SK-N-MC (cell line): ENCODE measurements around the gene S100A4.
"Not testable (repeated sequence)": the region's sequence is repeated elsewhere in the genome, so short reads cannot be mapped to it uniquely, and the experiment has no call there.

Experiments used
- DNase-seq: peaks from one replicate; pipeline ENCODE4 v3.0.0-alpha.2; 2011; ENCODE audit warnings: low read depth, low spot score
- H3K27ac ChIP-seq: fragments of 200-600 bp; sonication (generic); 2 replicates; pipeline ENCODE4 v1.5.1; 2016; ENCODE audit warnings: mixed run types
- H3K36me3 ChIP-seq: fragments of 200-600 bp; sonication (generic); 2 replicates; pipeline ENCODE4 v1.6.1; 2017; ENCODE audit warnings: antibody characterized with exemption, low read length, mixed read lengths; ENCODE audit not compliant: insufficient read depth
- H3K4me3 ChIP-seq: fragments of 200-600 bp; sonication (generic); 2 replicates; pipeline ENCODE4 v1.5.1; 2016
- H3K9ac ChIP-seq: fragments of 200-600 bp; sonication (generic); 2 replicates; pipeline ENCODE4 v1.8.0; 2017; ENCODE audit warnings: mixed run types, mixed read lengths; ENCODE audit not compliant: insufficient read length
- H3K9me3 ChIP-seq: fragments of 200-600 bp; sonication (generic); 2 replicates; pipeline ENCODE4 v1.6.1; 2017; ENCODE audit warnings: low read depth, mild to moderate bottlenecking, antibody characterized with exemption, low read length, moderate library complexity, mixed read lengths
- EZH2 ChIP-seq: fragments of 200-600 bp; sonication (generic); IDR thresholded peaks from one replicate; pipeline ENCODE4 v1.6.1; 2017; ENCODE audit warnings: antibody characterized with exemption
- FOXP2 ChIP-seq: optimal IDR thresholded peaks from 2 replicates; pipeline ENCODE3; 2011; ENCODE audit warnings: mild to moderate bottlenecking, moderate library complexity; ENCODE audit not compliant: insufficient read depth; ENCODE audit errors: extremely low read length, control extremely low read depth
- POLR2AphosphoS5 ChIP-seq: IDR thresholded peaks from 2 replicates; pipeline ENCODE4 v1.6.1; 2012; ENCODE audit warnings: mild to moderate bottlenecking, low read depth, low read length, borderline replicate concordance

S100A4 gene

GRCh38 chr1:153578936-153579335, 33.3 kb upstream of the S100A4 start:
- no peak for DNase-seq
- no peak overlapping the region for H3K4me3 ChIP-seq
- no peak overlapping the region for H3K27ac ChIP-seq
- no peaks in the 10 kb centered on the region for H3K9me3 ChIP-seq
- TF ChIP-seq EZH2 (no peak), POLR2AphosphoS5 (no peak), FOXP2 (no peak)
- H3K36me3 ChIP-seq, result no peaks in the 10 kb centered on the region
- H3K9ac ChIP-seq, result no peak overlapping the region

- no peak for DNase-seq
- no peak overlapping the region for H3K27ac ChIP-seq
- TF ChIP-seq FOXP2 (no peak), EZH2 (no peak), POLR2AphosphoS5 (no peak)
- no peak overlapping the region for H3K9ac ChIP-seq
- H3K36me3 ChIP-seq, result no peaks in the 10 kb centered on the region
- no peaks in the 10 kb centered on the region for H3K9me3 ChIP-seq
- H3K4me3 ChIP-seq, result no peak overlapping the region
These were observed 32.9 kb upstream of the S100A4 start for GRCh38 chr1:153578490-153578889.

DNA sequence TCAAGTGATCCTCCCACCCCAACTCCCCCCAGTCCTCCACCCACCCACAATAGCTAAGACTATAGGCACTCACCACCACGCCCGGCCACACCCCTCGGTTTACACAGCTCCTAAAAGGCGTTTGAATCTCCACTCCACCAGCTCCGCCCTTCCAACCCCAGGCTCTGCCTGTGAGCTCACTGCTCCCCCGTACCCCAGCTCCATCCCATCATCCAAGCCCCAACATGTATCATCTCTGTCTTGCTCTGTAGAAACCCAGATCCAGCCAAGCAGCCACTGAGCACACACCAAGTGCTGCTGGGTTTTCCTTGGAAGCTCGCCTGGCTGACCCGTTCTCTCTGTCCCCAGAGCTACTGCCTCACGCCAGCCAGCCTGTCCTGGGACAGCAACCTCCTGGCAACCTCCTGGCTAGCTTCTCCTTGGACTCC, 32.0 kb upstream of the S100A4 start:
- no peak for DNase-seq
- Histone ChIP-seq H3K36me3 (no peaks in the 10 kb centered on the region), H3K9ac (no peak overlapping the region), H3K4me3 (no peak overlapping the region), H3K27ac (no peak overlapping the region), H3K9me3 (no peaks in the 10 kb centered on the region)
- TF ChIP-seq EZH2, result no peak
- no peak for TF ChIP-seq POLR2AphosphoS5
- no peak for TF ChIP-seq FOXP2

GRCh38 chr1:153577138-153577537, 31.5 kb upstream of the S100A4 start:
- Histone ChIP-seq H3K27ac (no peak overlapping the region), H3K9ac (no peak overlapping the region), H3K9me3 (no peaks in the 10 kb centered on the region), H3K36me3 (no peaks in the 10 kb centered on the region), H3K4me3 (no peak overlapping the region)
- no peak for DNase-seq
- no peak for TF ChIP-seq FOXP2
- TF ChIP-seq POLR2AphosphoS5, result no peak
- TF ChIP-seq EZH2, result no peak

- not testable (repeated sequence) for H3K9me3 ChIP-seq, H3K9ac ChIP-seq, H3K36me3 ChIP-seq, DNase-seq, H3K4me3 ChIP-seq, H3K27ac ChIP-seq
These were observed 29.9 kb upstream of the S100A4 start for GRCh38 chr1:153575497-153575896.

GRCh38 chr1:153575081-153575491, 29.5 kb upstream of the S100A4 start:
- not testable (repeated sequence) for DNase-seq, H3K36me3 ChIP-seq, H3K4me3 ChIP-seq, H3K27ac ChIP-seq, H3K9ac ChIP-seq, H3K9me3 ChIP-seq

DNA sequence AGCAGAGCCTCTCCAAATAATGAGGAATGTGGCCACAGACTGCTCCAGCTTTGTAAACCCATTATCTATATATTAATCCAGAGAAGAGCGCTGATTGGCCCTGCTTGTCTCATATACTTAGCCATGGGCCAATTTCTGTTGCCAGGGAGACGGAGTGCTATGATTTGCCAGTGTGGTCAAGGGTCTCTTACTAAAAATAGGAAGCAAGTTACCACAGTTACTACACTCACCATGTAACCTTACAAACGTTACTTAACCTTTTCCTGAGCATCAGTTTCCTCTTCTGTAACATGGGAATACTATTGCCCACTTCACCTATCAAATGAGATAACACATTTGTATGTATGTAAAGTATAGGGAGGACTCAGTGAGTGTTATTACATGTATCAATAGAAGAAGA, 27.7 kb upstream of the S100A4 start:
- no peak for DNase-seq
- H3K4me3 ChIP-seq, result no peak overlapping the region
- H3K27ac ChIP-seq, result no peak overlapping the region
- TF ChIP-seq FOXP2 (no peak), EZH2 (no peak), POLR2AphosphoS5 (no peak)
- no peak overlapping the region for H3K9ac ChIP-seq
- H3K36me3 ChIP-seq, result no peaks in the 10 kb centered on the region
- H3K9me3 ChIP-seq, result no peaks in the 10 kb centered on the region

DNA sequence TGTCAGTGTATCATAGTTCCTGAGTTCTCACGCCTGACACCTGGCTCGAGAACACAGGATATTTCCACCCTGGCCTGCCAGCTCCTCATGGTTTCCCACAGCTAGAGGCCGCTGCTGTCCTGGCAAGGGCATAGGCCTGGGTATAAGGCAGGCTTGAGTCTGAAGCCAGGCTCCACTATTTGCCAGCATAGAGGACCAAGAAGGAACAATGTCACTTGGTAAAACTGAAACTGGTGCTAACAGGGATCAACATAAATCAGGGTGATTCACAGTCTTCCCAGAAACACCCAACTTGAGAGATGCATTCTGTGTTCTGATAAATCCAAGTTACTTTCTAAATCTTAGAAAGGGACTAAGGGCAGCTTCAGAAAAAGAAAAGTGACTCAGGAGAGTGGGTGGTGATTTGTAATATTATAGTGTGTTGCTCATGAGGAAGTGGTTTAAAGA, 27.0 kb upstream of the S100A4 start:
- no peak for DNase-seq
- Histone ChIP-seq H3K4me3 (no peak overlapping the region), H3K9ac (no peak overlapping the region), H3K9me3 (no peaks in the 10 kb centered on the region), H3K27ac (no peak overlapping the region), H3K36me3 (no peaks in the 10 kb centered on the region)
- TF ChIP-seq EZH2 (no peak), POLR2AphosphoS5 (no peak), FOXP2 (no peak)

GRCh38 chr1:153571706-153572105, 26.1 kb upstream of the S100A4 start:
- DNase-seq, result no peak
- H3K36me3 ChIP-seq, result no peaks in the 10 kb centered on the region
- H3K4me3 ChIP-seq, result no peak overlapping the region
- H3K27ac ChIP-seq, result no peak overlapping the region
- no peak overlapping the region for H3K9ac ChIP-seq
- no peaks in the 10 kb centered on the region for H3K9me3 ChIP-seq
- TF ChIP-seq EZH2, result no peak
- TF ChIP-seq POLR2AphosphoS5, result no peak
- TF ChIP-seq FOXP2, result no peak
